GM19463 (cell line): ENCODE data around the gene ANKRD13A.

Experiments used
- ATAC-seq: cut with Tn5 transposase; IDR thresholded peaks from one replicate; pipeline ENCODE4 v1.9.1; 2021; ENCODE audit warnings: mild to moderate bottlenecking, moderate library complexity; ENCODE audit not compliant: unreplicated experiment

The ANKRD13A gene

GRCh38 chr12:109998904-109999648, at the start of gene ANKRD13A:
Gene ANKRD13A (plus strand): TSS chr12:109999430. CDS start chr12:109999689, 259 bp downstream.
- ATAC-seq, result peak; percentile 49

GRCh38 chr12:109950625-109951024, 48.6 kb upstream of the ANKRD13A start:
- no peak for ATAC-seq

GRCh38 chr12:109951136-109951535, 48.1 kb upstream of the ANKRD13A start:
- no peak for ATAC-seq

- ATAC-seq, result no peak
Observed at GRCh38 chr12:109951751-109952150, 47.5 kb upstream of the ANKRD13A start.

- peak; percentile 70 for ATAC-seq
Observed at GRCh38 chr12:109952160-109952858, 46.9 kb upstream of the ANKRD13A start.

- ATAC-seq, result no peak
Observed at GRCh38 chr12:109952873-109953272, 46.4 kb upstream of the ANKRD13A start.

GRCh38 chr12:109953656-109954055, 45.6 kb upstream of the ANKRD13A start:
- no peak for ATAC-seq

- ATAC-seq, result no peak
Observed at GRCh38 chr12:109958374-109958773, 40.9 kb upstream of the ANKRD13A start.

GRCh38 chr12:109959411-109960093, 39.7 kb upstream of the ANKRD13A start:
- no peak for ATAC-seq

- no peak for ATAC-seq
Observed at GRCh38 chr12:109961201-109961600, 38.0 kb upstream of the ANKRD13A start.

- ATAC-seq, result no peak
Observed at GRCh38 chr12:109961612-109962011, 37.6 kb upstream of the ANKRD13A start.

- ATAC-seq, result no peak
Observed at GRCh38 chr12:109962398-109962797, 36.8 kb upstream of the ANKRD13A start.

- no peak for ATAC-seq
Observed at GRCh38 chr12:109963330-109963729, 35.9 kb upstream of the ANKRD13A start.

- ATAC-seq, result no peak
Observed at GRCh38 chr12:109963743-109964429, 35.3 kb upstream of the ANKRD13A start.

GRCh38 chr12:109966546-109966945, 32.7 kb upstream of the ANKRD13A start:
- ATAC-seq, result no peak

GRCh38 chr12:109967383-109968031, 31.7 kb upstream of the ANKRD13A start:
- no peak for ATAC-seq

- ATAC-seq, result no peak
Observed at GRCh38 chr12:109968032-109968420, 31.2 kb upstream of the ANKRD13A start.

- no peak for ATAC-seq
Observed at GRCh38 chr12:109968801-109969200, 30.4 kb upstream of the ANKRD13A start.

- ATAC-seq, result no peak
Observed at GRCh38 chr12:109972821-109973220, 26.4 kb upstream of the ANKRD13A start.

GRCh38 chr12:109981311-109981710, 17.9 kb upstream of the ANKRD13A start:
- ATAC-seq, result no peak

- no peak for ATAC-seq
Observed at GRCh38 chr12:109982210-109982609, 17.0 kb upstream of the ANKRD13A start.
